H9 (cell line): ENCODE data around the gene DDX49. TPM values are rescaled to one million over a fixed set of nuclear protein-coding genes. Genes with fewer than 3 reads are reported as not detected.

Source experiments
- DNase-seq: peaks from one replicate; pipeline ENCODE4 v3.0.0-alpha.2; 2017
- H2AFZ ChIP-seq: one replicate; pipeline ENCODE4 v1.6.1; 2013; ENCODE audit warnings: mild to moderate bottlenecking, low read length, control low read depth, moderate library complexity
- H2AK5ac ChIP-seq: 2 replicates; pipeline ENCODE4 v1.6.1; 2013; ENCODE audit warnings: low read length, control low read depth, mixed read lengths; ENCODE audit not compliant: insufficient read length
- H2BK120ac ChIP-seq: one replicate; pipeline ENCODE4 v1.6.1; 2013; ENCODE audit warnings: low read depth, mild to moderate bottlenecking, low read length, control low read depth, inconsistent platforms; ENCODE audit not compliant: poor library complexity, severe bottlenecking
- H2BK12ac ChIP-seq: 2 replicates; pipeline ENCODE4 v1.6.1; 2013; ENCODE audit warnings: low read length, control low read depth, mixed read lengths, low read depth; ENCODE audit not compliant: insufficient read length
- H2BK15ac ChIP-seq: 2 replicates; pipeline ENCODE4 v1.6.1; 2013; ENCODE audit warnings: low read depth, low read length, control low read depth
- H2BK20ac ChIP-seq: one replicate; pipeline ENCODE4 v1.6.1; 2013; ENCODE audit warnings: low read depth, mild to moderate bottlenecking, low read length, control low read depth, inconsistent platforms; ENCODE audit not compliant: poor library complexity, severe bottlenecking
- H2BK5ac ChIP-seq: 2 replicates; pipeline ENCODE4 v1.6.1; 2013; ENCODE audit warnings: low read length, control low read depth, mixed read lengths; ENCODE audit not compliant: insufficient read length
- H3K14ac ChIP-seq: 2 replicates; pipeline ENCODE4 v1.6.1; 2013; ENCODE audit warnings: low read length, control low read depth; ENCODE audit not compliant: insufficient read depth
- H3K18ac ChIP-seq: 2 replicates; pipeline ENCODE4 v1.6.1; 2013; ENCODE audit warnings: low read depth, mild to moderate bottlenecking, mixed read lengths, low read length, control low read depth; ENCODE audit not compliant: insufficient read length
- H3K23ac ChIP-seq: 2 replicates; pipeline ENCODE4 v1.6.1; 2013; ENCODE audit warnings: low read length, control low read depth, mixed read lengths, low read depth; ENCODE audit not compliant: insufficient read length
- H3K23me2 ChIP-seq: 2 replicates; pipeline ENCODE4 v1.6.1; 2013; ENCODE audit warnings: low read depth, mild to moderate bottlenecking, mixed read lengths, low read length, control low read depth; ENCODE audit not compliant: insufficient read length, poor library complexity, severe bottlenecking
- H3K27ac ChIP-seq: 2 replicates; pipeline ENCODE4 v1.5.1; 2013; ENCODE audit warnings: low read length, control low read depth, mixed read lengths, low read depth; ENCODE audit not compliant: insufficient read length
- H3K27me3 ChIP-seq: 2 replicates; pipeline ENCODE4 v1.6.1; 2013; ENCODE audit warnings: low read length, control low read depth, inconsistent platforms; ENCODE audit not compliant: insufficient read depth
- H3K4ac ChIP-seq: 2 replicates; pipeline ENCODE4 v1.6.1; 2013; ENCODE audit warnings: low read depth, mild to moderate bottlenecking, control low read depth, inconsistent platforms, low read length, moderate library complexity
- H3K4me1 ChIP-seq: 2 replicates; pipeline ENCODE4 v1.6.1; 2013; ENCODE audit warnings: low read length, control low read depth, inconsistent platforms; ENCODE audit not compliant: insufficient read depth
- H3K4me2 ChIP-seq: 2 replicates; pipeline ENCODE4 v1.6.1; 2013; ENCODE audit warnings: low read length, control low read depth, mixed read lengths; ENCODE audit not compliant: insufficient read length, insufficient read depth
- H3K56ac ChIP-seq: 2 replicates; pipeline ENCODE4 v1.6.1; 2013; ENCODE audit warnings: low read depth, mild to moderate bottlenecking, mixed read lengths, low read length, control low read depth; ENCODE audit not compliant: insufficient read length
- H3K79me1 ChIP-seq: 2 replicates; pipeline ENCODE4 v1.6.1; 2013; ENCODE audit warnings: low read depth, mild to moderate bottlenecking, moderate library complexity, low read length, control low read depth, inconsistent platforms; ENCODE audit not compliant: insufficient read depth, poor library complexity, severe bottlenecking
- H3K79me2 ChIP-seq: 2 replicates; pipeline ENCODE4 v1.6.1; 2013; ENCODE audit warnings: low read length, control low read depth, inconsistent platforms; ENCODE audit not compliant: insufficient read depth
- H3K9ac ChIP-seq: 2 replicates; pipeline ENCODE4 v1.6.1; 2013; ENCODE audit warnings: low read length, control low read depth, mixed read lengths; ENCODE audit not compliant: insufficient read length; ENCODE audit errors: extremely low read depth
- H3K9me3 ChIP-seq: one replicate; pipeline ENCODE4 v1.6.1; 2013; ENCODE audit warnings: low read depth, low read length, inconsistent platforms; ENCODE audit not compliant: control insufficient read depth
- H3T11ph ChIP-seq: one replicate; pipeline ENCODE4 v1.6.1; 2013; ENCODE audit warnings: mild to moderate bottlenecking, low read length, control low read depth, inconsistent platforms
- H4K20me1 ChIP-seq: one replicate; pipeline ENCODE4 v1.6.1; 2013; ENCODE audit not compliant: control insufficient read depth, insufficient read length, insufficient read depth
- H4K5ac ChIP-seq: 2 replicates; pipeline ENCODE4 v1.6.1; 2013; ENCODE audit warnings: low read depth, mild to moderate bottlenecking, mixed read lengths, low read length, control low read depth; ENCODE audit not compliant: insufficient read length
- H4K8ac ChIP-seq: replicated peaks from 2 replicates; pipeline ENCODE4 v1.6.1; 2013; ENCODE audit warnings: low read length, control low read depth, mixed read lengths, low read depth; ENCODE audit not compliant: insufficient read length
- H4K91ac ChIP-seq: 2 replicates; pipeline ENCODE4 v1.6.1; 2013; ENCODE audit warnings: low read depth, mild to moderate bottlenecking, moderate library complexity, mixed read lengths, low read length, control low read depth; ENCODE audit not compliant: insufficient read length
- H3K27ac Mint-ChIP-seq, 3 experiments: 2 replicates in 2 of 3; 3 replicates in 1 of 3; pipeline ENCODE4 v1.8.0; 2020 to 2021; ENCODE audit warnings: mixed read lengths in 3 of 3, mild to moderate bottlenecking in 1 of 3, moderate library complexity in 1 of 3
- H3K27me3 Mint-ChIP-seq: 2 replicates; pipeline ENCODE4 v1.8.0; 2021; ENCODE audit warnings: low read depth, mild to moderate bottlenecking, moderate library complexity, mixed read lengths
- H3K36me3 Mint-ChIP-seq, 3 experiments: 2 replicates in 2 of 3; 3 replicates in 1 of 3; pipeline ENCODE4 v1.8.0; 2020 to 2021; ENCODE audit warnings: low read depth in 3 of 3, mixed read lengths in 3 of 3; ENCODE audit not compliant: insufficient read depth in 1 of 3
- H3K4me1 Mint-ChIP-seq, 2 experiments: 2 replicates each; pipeline ENCODE4 v1.8.0; 2020; ENCODE audit warnings: mixed read lengths in 2 of 2
- H3K4me3 Mint-ChIP-seq, 2 experiments: 2 replicates in 1 of 2; 3 replicates in 1 of 2; pipeline ENCODE4 v1.8.0; 2020 to 2021; ENCODE audit warnings: mild to moderate bottlenecking in 2 of 2, mixed read lengths in 2 of 2, moderate library complexity in 1 of 2
- H3K9me3 Mint-ChIP-seq, 2 experiments: 2 replicates in 1 of 2; 3 replicates in 1 of 2; pipeline ENCODE4 v1.8.0; 2020; ENCODE audit warnings: mild to moderate bottlenecking in 2 of 2, mixed read lengths in 2 of 2, moderate library complexity in 1 of 2
- CTCF ChIP-seq: fragments of 200-600 bp; sonication (generic); conservative IDR thresholded peaks from 3 replicates; pipeline ENCODE4 v1.8.0; 2021; ENCODE audit warnings: antibody characterized with exemption, mild to moderate bottlenecking
- WGBS: extraction: QIAGEN DNeasy Blood & Tissue Kit; methylation state at CpG from one replicate; pipeline ENCODE4 v1.1.7; 2013; ENCODE audit warnings: missing lambda C conversion rate, low lambda C conversion rate, mixed read lengths; ENCODE audit not compliant: insufficient read length; ENCODE audit errors: extremely low coverage; 5-methylcytosine and 5-hydroxymethylcytosine counted together
- total RNA-seq: library from RNA; stranded (reverse); gene quantifications from 2 replicates; pipeline ENCODE4 v1.2.1, GENCODE V29; 2021

DDX49 gene
- total RNA-seq, 1 experiment from 2014 or later, result 52.3 TPM

- Histone ChIP-seq H3K23ac (no peak overlapping the region), H2AFZ (no peak overlapping the region), H2BK15ac (no peak overlapping the region), H2BK12ac (no peak overlapping the region), H3K27ac (no peak overlapping the region), H3K79me1 (no peaks in the 10 kb centered on the region), H3K9me3 (no peaks in the 10 kb centered on the region), H2AK5ac (no peak overlapping the region), H2BK20ac (no peak overlapping the region), H3T11ph (no peak overlapping the region), H3K18ac (no peak overlapping the region), H3K27me3 (no peaks in the 10 kb centered on the region), H4K91ac (no peak overlapping the region), H4K8ac (no peak overlapping the region), H3K56ac (no peak overlapping the region), H4K5ac (no peak overlapping the region), H2BK120ac (no peak overlapping the region), H3K14ac (no peak overlapping the region), H3K23me2 (peaks cover 7% of the 10 kb centered on the region), H3K4me1 (no peaks in the 10 kb centered on the region), H3K4me2 (no peak overlapping the region), H3K4ac (no peak overlapping the region), H4K20me1 (no peaks in the 10 kb centered on the region), H2BK5ac (no peak overlapping the region), H3K9ac (no peak overlapping the region), H3K79me2 (no peaks in the 10 kb centered on the region)
- no CpG with 5 or more reads among the region's 6 CpGs for WGBS
- Mint-ChIP-seq H3K27me3 (peaks cover 51% of the 10 kb centered on the region), H3K9me3 (no peaks in the 10 kb centered on the region; a peak in 1 of 5 replicates), H3K36me3 (peaks cover 5 to 14% (median 6%) of the 10 kb centered on the region in 3 experiments; a peak in 6 of 7 replicates), H3K27ac (0 out of 7 replicates have a peak overlapping the region, but pooled peaks of 1 of the 3 experiments have one; percentile 47), H3K4me3 (peak overlapping the region in 1 of 2 experiments; percentile 71; a peak in 3 of 5 replicates), H3K4me1 (peaks cover 11 to 29% of the 10 kb centered on the region in 2 experiments)
- TF ChIP-seq CTCF, result no peak
- DNase-seq, result no peak
Observed at GRCh38 chr19:18942692-18943091, 23.2 kb downstream of the DDX49 start.
